Hepatocyte (in vitro differentiated cells): ENCODE measurements around the gene TRPM3.

Experiments used
- EZH2 ChIP-seq: fragments of 200-600 bp; sonication (generic); IDR thresholded peaks from 2 replicates; pipeline ENCODE4 v1.6.1; 2016; ENCODE audit warnings: antibody characterized with exemption, mild to moderate bottlenecking, borderline replicate concordance
- TF ChIP-seq, protein P1 (sequence below): fragments of 200-600 bp; sonication (generic); IDR thresholded peaks from 2 replicates; pipeline ENCODE4 v1.5.1; 2016; ENCODE audit warnings: antibody characterized with exemption, mild to moderate bottlenecking; ENCODE audit not compliant: poor library complexity

DNA sequence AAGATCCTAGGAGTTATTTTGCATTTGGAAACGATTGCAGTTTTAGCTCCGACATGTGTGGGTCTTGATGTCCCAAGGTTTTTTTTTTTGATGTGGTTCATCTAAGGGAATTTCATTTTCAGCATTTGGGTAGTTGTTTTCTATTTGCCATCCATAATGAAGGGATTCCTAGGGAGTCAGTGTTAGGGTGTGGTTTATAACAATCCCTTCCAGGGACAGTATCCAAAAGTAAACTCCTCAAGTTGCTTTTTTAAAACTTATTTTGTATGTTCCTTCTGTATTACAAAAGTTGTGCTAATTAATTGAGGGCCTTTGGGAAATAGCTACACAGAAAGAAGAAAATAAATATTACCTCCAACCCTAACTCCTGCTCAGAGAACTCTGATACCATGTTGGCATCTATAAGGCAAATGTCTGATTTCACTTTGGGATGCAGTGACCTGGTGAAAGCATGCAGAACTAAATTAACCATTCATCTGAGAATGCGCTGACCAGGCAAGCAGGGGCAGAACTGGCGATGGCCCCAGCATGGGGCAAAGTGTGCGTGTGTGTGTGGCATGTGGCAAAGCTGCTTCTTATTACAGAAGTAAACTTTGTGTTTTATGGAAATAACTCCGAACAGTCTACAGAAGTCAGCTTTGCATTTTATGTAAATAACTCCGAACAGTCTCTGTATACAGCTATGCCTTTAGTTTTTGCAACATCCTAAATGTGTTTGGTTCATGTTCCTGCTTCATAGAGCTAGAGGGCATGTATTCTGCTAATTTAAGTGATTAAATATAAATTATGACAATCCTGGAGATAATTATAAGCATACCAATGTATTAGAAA, 237.2 kb downstream of the TRPM3 start:
- TF ChIP-seq, protein P1, sequence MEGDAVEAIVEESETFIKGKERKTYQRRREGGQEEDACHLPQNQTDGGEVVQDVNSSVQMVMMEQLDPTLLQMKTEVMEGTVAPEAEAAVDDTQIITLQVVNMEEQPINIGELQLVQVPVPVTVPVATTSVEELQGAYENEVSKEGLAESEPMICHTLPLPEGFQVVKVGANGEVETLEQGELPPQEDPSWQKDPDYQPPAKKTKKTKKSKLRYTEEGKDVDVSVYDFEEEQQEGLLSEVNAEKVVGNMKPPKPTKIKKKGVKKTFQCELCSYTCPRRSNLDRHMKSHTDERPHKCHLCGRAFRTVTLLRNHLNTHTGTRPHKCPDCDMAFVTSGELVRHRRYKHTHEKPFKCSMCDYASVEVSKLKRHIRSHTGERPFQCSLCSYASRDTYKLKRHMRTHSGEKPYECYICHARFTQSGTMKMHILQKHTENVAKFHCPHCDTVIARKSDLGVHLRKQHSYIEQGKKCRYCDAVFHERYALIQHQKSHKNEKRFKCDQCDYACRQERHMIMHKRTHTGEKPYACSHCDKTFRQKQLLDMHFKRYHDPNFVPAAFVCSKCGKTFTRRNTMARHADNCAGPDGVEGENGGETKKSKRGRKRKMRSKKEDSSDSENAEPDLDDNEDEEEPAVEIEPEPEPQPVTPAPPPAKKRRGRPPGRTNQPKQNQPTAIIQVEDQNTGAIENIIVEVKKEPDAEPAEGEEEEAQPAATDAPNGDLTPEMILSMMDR: no peak
- TF ChIP-seq EZH2: no peak
